K562 (cell line): ENCODE measurements around the gene THADA. TPM values are rescaled to one million over a fixed set of nuclear protein-coding genes. Genes with fewer than 3 reads are reported as not detected.

Experiments
- ELF2 ChIP-seq: fragments of 250-450 bp; sonication (Bioruptor Pico); IDR thresholded peaks from 2 replicates; pipeline ENCODE4 v1.5.0; 2021; ENCODE audit warnings: mild to moderate bottlenecking
- EP300 ChIP-seq: IDR thresholded peaks from 2 replicates; pipeline ENCODE4 v1.6.1; 2012; ENCODE audit warnings: low read length, improper control_type of control experiment
- ESRRA ChIP-seq: fragments of 450-650 bp; IDR thresholded peaks from 2 replicates; pipeline ENCODE4 v1.6.1; 2014; ENCODE audit warnings: low read depth, mild to moderate bottlenecking, moderate library complexity, borderline replicate concordance
- HDAC8 ChIP-seq: fragments of 450-650 bp; IDR thresholded peaks from 2 replicates; pipeline ENCODE4 v1.6.1; 2016; ENCODE audit warnings: mild to moderate bottlenecking, missing genetic modification characterization, moderate library complexity, missing compliant biosample characterization
- HEY1 ChIP-seq: fragments of 250-450 bp; sonication (Bioruptor Pico); IDR thresholded peaks from 2 replicates; pipeline ENCODE4 v1.5.0; 2020; ENCODE audit warnings: mild to moderate bottlenecking, moderate library complexity, borderline replicate concordance
- MED1 ChIP-seq: sonication (generic); formaldehyde crosslinking; IDR thresholded peaks from 2 replicates; pipeline ENCODE4 v1.8.1; 2023; ENCODE audit warnings: missing genetic modification reagents, borderline replicate concordance
- PRPF4 ChIP-seq: fragments of 200-400 bp; formaldehyde crosslinking; IDR thresholded peaks from one replicate; pipeline ENCODE4 v1.6.1; 2017; ENCODE audit warnings: low read length, low read depth, mild to moderate bottlenecking; ENCODE audit not compliant: insufficient read depth, poor library complexity, severe bottlenecking
- RBFOX2 ChIP-seq: fragments of 200-400 bp; formaldehyde crosslinking; IDR thresholded peaks from 2 replicates; pipeline ENCODE4 v1.6.1; 2017; ENCODE audit warnings: low read depth, mild to moderate bottlenecking, low read length, moderate library complexity
- SIN3A ChIP-seq, 2 experiments: fragments of 150-350 bp in 1 of 2; IDR thresholded peaks; 2 replicates each; pipeline ENCODE4 v1.6.1; 2011 to 2016; ENCODE audit warnings: borderline replicate concordance in 2 of 2, low read depth in 2 of 2, low read length in 2 of 2, mild to moderate bottlenecking in 2 of 2, moderate library complexity in 2 of 2; ENCODE audit not compliant: control insufficient read depth in 1 of 2
- SOX6 ChIP-seq: fragments of 450-650 bp; IDR thresholded peaks from 2 replicates; pipeline ENCODE4 v1.6.1; 2014; ENCODE audit warnings: mild to moderate bottlenecking
- SRSF1 ChIP-seq: fragments of 200-400 bp; formaldehyde crosslinking; IDR thresholded peaks from 2 replicates; pipeline ENCODE4 v1.6.1; 2017; ENCODE audit warnings: mild to moderate bottlenecking, low read depth, low read length, moderate library complexity
- ZNF561 ChIP-seq: fragments of 450-650 bp; formaldehyde crosslinking; conservative IDR thresholded peaks from 2 replicates; pipeline ENCODE4 v1.4.0; 2020; ENCODE audit warnings: mild to moderate bottlenecking, moderate library complexity
- ZNF76 ChIP-seq: fragments of 250-450 bp; sonication (Bioruptor Pico); IDR thresholded peaks from 2 replicates; pipeline ENCODE4 v1.4.0; 2020; ENCODE audit warnings: mild to moderate bottlenecking, moderate library complexity, borderline replicate concordance
- polyA plus RNA-seq, 8 experiments: library from polyadenylated mRNA; depleted of rRNA in 4 of 8; stranded (reverse) in 5 of 8; unstranded in 3 of 8; fragments of >200 nt; fragmentation: Nextera tagmentation in 2 of 8; fragmentation: Illumina TruSeq in 1 of 8; extraction: Ambion mirVana in 2 of 8; extraction: Trizol in 1 of 8; gene quantifications; 2 replicates each; pipeline versions ENCODE4 v1.2.1 to v1.2.3, GENCODE V29; 2011 to 2014; ENCODE audit warnings: inconsistent platforms in 1 of 8, missing spikeins in 1 of 8
- total RNA-seq, 7 experiments: library from RNA; depleted of rRNA in 6 of 7; stranded (reverse); fragments of >200 nt in 6 of 7; fragmentation: Illumina TruSeq in 2 of 7; extraction: Trizol in 2 of 7; gene quantifications; 2 replicates each; pipeline versions ENCODE4 v1.2.1 to v1.2.3, GENCODE V29; 2011 to 2021; ENCODE audit warnings: low replicate concordance in 1 of 7
- TF ChIP-seq, protein P1 (sequence below): conservative IDR thresholded peaks from 2 replicates; pipeline ENCODE4 v1.6.1; 2011; ENCODE audit warnings: low read depth, mild to moderate bottlenecking, low read length; ENCODE audit not compliant: control insufficient read depth
- TF ChIP-seq, protein P2 (sequence below): sonication (generic); formaldehyde crosslinking; IDR thresholded peaks from 2 replicates; pipeline ENCODE4 v1.8.0; 2022; ENCODE audit warnings: mild to moderate bottlenecking, missing genetic modification reagents
- TF ChIP-seq, protein P3 (sequence below): fragments of 200-800 bp; sonication (Bioruptor generic); IDR thresholded peaks from 2 replicates; pipeline ENCODE4 v1.6.1; 2017; ENCODE audit warnings: missing genetic modification characterization, missing compliant biosample characterization
- TF ChIP-seq, protein P4 (sequence below): fragments of 450-650 bp; formaldehyde crosslinking; conservative IDR thresholded peaks from 2 replicates; pipeline ENCODE4 v1.4.0; 2022; ENCODE audit warnings: mild to moderate bottlenecking, missing genetic modification characterization

THADA gene
- total and polyA plus RNA-seq, 9 of the 15 experiments (the other 6 are each of a cell fraction or from before 2014, with no cell fraction given): 17.8 to 34.7 (median 31.9) TPM

DNA sequence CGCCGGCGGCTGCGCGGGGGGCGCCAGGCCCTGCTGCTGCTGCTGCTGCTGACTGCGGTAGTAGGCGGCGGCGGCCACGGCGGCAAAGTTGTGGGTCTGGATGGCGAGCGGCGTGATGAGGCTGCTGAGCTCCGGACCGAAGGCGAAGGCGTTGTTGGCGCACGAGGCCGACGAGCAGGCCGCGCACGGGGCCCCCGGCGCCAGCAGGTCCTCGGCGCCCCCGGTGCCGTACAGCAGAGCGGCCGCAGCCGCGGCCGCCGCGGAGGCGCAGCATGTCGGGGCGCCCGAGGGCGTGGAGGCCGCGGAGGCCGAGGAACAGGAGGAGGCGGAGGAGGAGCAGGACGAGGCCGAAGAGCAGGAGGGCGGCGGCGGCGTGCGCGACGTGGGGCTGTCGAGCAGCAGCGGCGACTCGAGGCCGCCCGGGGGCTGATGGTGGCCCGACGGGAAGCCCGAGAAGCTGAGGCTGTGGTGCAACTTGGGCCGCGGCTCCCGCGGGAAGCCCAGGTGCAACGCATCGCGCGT is 371.2 kb downstream of the THADA start (continued):
- TF ChIP-seq HDAC8 (tag): 0 out of 2 replicates have a peak, but pooled peaks have one; percentile 9
- TF ChIP-seq HEY1 (CRISPR knock-in tag): no peak
- no peak for TF ChIP-seq ESRRA
- no peak for TF ChIP-seq EP300
- 0 out of 2 replicates have a peak, but pooled peaks have one; percentile 42 for TF ChIP-seq ZNF76 (CRISPR knock-in tag)
- TF ChIP-seq ZNF561 (CRISPR knock-in tag): no peak
- TF ChIP-seq ELF2 (CRISPR knock-in tag): no peak
- TF ChIP-seq SIN3A (IDR thresholded peaks at IDR 0.05; ENCODE audit: borderline replicate concordance in 2 of 2, control insufficient read depth in 1 of 2, low read depth in 2 of 2, low read length in 2 of 2): 0 out of 4 replicates have a peak, but pooled peaks of 1 of the 2 experiments have one; percentile 3
- TF ChIP-seq SRSF1: no peak
- TF ChIP-seq SOX6: no peak
- TF ChIP-seq MED1 (CRISPR knock-in tag): no peak
- TF ChIP-seq, protein P1, sequence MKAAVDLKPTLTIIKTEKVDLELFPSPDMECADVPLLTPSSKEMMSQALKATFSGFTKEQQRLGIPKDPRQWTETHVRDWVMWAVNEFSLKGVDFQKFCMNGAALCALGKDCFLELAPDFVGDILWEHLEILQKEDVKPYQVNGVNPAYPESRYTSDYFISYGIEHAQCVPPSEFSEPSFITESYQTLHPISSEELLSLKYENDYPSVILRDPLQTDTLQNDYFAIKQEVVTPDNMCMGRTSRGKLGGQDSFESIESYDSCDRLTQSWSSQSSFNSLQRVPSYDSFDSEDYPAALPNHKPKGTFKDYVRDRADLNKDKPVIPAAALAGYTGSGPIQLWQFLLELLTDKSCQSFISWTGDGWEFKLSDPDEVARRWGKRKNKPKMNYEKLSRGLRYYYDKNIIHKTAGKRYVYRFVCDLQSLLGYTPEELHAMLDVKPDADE: 0 out of 2 replicates have a peak, but pooled peaks have one; percentile 22
- TF ChIP-seq, protein P2, sequence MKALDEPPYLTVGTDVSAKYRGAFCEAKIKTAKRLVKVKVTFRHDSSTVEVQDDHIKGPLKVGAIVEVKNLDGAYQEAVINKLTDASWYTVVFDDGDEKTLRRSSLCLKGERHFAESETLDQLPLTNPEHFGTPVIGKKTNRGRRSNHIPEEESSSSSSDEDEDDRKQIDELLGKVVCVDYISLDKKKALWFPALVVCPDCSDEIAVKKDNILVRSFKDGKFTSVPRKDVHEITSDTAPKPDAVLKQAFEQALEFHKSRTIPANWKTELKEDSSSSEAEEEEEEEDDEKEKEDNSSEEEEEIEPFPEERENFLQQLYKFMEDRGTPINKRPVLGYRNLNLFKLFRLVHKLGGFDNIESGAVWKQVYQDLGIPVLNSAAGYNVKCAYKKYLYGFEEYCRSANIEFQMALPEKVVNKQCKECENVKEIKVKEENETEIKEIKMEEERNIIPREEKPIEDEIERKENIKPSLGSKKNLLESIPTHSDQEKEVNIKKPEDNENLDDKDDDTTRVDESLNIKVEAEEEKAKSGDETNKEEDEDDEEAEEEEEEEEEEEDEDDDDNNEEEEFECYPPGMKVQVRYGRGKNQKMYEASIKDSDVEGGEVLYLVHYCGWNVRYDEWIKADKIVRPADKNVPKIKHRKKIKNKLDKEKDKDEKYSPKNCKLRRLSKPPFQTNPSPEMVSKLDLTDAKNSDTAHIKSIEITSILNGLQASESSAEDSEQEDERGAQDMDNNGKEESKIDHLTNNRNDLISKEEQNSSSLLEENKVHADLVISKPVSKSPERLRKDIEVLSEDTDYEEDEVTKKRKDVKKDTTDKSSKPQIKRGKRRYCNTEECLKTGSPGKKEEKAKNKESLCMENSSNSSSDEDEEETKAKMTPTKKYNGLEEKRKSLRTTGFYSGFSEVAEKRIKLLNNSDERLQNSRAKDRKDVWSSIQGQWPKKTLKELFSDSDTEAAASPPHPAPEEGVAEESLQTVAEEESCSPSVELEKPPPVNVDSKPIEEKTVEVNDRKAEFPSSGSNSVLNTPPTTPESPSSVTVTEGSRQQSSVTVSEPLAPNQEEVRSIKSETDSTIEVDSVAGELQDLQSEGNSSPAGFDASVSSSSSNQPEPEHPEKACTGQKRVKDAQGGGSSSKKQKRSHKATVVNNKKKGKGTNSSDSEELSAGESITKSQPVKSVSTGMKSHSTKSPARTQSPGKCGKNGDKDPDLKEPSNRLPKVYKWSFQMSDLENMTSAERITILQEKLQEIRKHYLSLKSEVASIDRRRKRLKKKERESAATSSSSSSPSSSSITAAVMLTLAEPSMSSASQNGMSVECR: no peak
- TF ChIP-seq, protein P3, sequence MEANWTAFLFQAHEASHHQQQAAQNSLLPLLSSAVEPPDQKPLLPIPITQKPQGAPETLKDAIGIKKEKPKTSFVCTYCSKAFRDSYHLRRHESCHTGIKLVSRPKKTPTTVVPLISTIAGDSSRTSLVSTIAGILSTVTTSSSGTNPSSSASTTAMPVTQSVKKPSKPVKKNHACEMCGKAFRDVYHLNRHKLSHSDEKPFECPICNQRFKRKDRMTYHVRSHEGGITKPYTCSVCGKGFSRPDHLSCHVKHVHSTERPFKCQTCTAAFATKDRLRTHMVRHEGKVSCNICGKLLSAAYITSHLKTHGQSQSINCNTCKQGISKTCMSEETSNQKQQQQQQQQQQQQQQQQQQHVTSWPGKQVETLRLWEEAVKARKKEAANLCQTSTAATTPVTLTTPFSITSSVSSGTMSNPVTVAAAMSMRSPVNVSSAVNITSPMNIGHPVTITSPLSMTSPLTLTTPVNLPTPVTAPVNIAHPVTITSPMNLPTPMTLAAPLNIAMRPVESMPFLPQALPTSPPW: no peak
- peak; percentile 48 for TF ChIP-seq RBFOX2
- peak; percentile 3 for TF ChIP-seq PRPF4
- TF ChIP-seq, protein P4, sequence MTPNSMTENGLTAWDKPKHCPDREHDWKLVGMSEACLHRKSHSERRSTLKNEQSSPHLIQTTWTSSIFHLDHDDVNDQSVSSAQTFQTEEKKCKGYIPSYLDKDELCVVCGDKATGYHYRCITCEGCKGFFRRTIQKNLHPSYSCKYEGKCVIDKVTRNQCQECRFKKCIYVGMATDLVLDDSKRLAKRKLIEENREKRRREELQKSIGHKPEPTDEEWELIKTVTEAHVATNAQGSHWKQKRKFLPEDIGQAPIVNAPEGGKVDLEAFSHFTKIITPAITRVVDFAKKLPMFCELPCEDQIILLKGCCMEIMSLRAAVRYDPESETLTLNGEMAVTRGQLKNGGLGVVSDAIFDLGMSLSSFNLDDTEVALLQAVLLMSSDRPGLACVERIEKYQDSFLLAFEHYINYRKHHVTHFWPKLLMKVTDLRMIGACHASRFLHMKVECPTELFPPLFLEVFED (CRISPR knock-in tag): no peak
